Astrocyte of the spinal cord (primary cell): ENCODE data around the gene FAU.

Experiments used
- DNase-seq: peaks from one replicate; pipeline ENCODE4 v3.0.0; 2011; ENCODE audit warnings: low read depth, low spot score
- H3K4me3 ChIP-seq: 2 replicates; pipeline ENCODE4 v1.5.1; 2011; ENCODE audit warnings: low read depth, mild to moderate bottlenecking, low read length, moderate library complexity
- in situ Hi-C: cut with HindIII; loops from 2 replicates; pipeline ENCODE4 v1.10.0; 2017; ENCODE audit warnings: low sequenced_read_pairs
- TF ChIP-seq, protein P1 (sequence below): IDR thresholded peaks from 2 replicates; pipeline ENCODE4 v1.5.1; 2012; ENCODE audit warnings: low read depth, mild to moderate bottlenecking, low read length, inconsistent platforms

FAU gene

DNA sequence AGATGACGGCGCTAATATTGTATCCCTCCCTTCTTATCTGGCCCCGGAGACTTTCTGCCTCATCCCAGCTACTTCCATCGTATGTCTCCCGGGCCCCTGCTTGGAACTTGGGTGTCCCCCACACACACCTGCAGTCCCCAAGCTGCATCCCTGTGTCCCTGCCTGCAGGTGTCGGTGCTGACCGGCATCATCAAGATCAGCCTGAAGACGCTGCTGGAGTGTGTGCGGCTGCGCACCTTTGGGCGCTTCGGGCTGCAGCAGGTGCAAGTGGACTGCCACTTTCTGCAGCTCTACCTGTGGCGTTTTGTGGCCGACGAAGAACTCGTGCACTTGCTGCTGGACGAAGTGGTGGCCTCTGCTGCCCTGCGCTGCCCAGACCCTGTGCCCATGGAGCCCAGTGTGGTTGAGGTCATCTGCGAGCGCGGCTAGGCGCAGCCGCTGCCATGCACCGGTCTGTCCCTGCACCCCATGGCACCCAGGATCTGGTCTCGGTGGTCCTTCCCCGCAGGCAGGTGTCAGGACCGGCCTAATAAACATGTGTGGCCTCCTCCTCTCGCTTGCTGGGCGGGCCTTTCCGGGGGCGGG is 10.7 kb downstream of the FAU start:
- no peak for DNase-seq
- TF ChIP-seq, protein P1, sequence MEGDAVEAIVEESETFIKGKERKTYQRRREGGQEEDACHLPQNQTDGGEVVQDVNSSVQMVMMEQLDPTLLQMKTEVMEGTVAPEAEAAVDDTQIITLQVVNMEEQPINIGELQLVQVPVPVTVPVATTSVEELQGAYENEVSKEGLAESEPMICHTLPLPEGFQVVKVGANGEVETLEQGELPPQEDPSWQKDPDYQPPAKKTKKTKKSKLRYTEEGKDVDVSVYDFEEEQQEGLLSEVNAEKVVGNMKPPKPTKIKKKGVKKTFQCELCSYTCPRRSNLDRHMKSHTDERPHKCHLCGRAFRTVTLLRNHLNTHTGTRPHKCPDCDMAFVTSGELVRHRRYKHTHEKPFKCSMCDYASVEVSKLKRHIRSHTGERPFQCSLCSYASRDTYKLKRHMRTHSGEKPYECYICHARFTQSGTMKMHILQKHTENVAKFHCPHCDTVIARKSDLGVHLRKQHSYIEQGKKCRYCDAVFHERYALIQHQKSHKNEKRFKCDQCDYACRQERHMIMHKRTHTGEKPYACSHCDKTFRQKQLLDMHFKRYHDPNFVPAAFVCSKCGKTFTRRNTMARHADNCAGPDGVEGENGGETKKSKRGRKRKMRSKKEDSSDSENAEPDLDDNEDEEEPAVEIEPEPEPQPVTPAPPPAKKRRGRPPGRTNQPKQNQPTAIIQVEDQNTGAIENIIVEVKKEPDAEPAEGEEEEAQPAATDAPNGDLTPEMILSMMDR, result no peak
- no peak overlapping the region for H3K4me3 ChIP-seq
- in situ Hi-C loops, result no loop called here

DNA sequence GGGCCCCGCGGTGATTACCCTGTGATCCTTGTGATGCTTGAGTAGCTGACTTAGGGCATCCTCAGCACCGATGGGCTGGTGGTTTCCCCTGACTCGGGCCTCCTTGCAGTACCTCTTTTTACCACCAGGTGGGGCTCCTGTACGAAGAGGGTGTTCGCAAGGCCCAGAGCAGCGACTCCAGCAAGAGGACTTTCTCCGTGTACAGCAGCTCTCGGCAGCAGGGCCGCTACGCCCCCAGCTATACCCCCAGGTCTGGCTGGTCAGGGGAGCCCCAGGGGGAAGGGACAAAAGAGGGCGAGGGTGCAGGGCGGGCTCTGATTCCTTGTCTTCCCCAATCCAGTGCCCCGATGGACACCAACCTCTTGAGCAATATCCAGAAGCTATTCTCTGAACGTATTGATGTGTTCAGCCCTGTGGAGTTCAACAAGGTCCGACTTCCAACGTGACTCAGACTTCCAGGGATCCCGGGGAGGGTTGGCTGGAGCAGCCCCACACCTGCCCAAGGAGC is 11.5 kb downstream of the FAU start:
- DNase-seq, result peak; percentile 78
- H3K4me3 ChIP-seq, result no peak overlapping the region
- in situ Hi-C loops, result no loop called here
- TF ChIP-seq, protein P1, result peak; percentile 98

DNA sequence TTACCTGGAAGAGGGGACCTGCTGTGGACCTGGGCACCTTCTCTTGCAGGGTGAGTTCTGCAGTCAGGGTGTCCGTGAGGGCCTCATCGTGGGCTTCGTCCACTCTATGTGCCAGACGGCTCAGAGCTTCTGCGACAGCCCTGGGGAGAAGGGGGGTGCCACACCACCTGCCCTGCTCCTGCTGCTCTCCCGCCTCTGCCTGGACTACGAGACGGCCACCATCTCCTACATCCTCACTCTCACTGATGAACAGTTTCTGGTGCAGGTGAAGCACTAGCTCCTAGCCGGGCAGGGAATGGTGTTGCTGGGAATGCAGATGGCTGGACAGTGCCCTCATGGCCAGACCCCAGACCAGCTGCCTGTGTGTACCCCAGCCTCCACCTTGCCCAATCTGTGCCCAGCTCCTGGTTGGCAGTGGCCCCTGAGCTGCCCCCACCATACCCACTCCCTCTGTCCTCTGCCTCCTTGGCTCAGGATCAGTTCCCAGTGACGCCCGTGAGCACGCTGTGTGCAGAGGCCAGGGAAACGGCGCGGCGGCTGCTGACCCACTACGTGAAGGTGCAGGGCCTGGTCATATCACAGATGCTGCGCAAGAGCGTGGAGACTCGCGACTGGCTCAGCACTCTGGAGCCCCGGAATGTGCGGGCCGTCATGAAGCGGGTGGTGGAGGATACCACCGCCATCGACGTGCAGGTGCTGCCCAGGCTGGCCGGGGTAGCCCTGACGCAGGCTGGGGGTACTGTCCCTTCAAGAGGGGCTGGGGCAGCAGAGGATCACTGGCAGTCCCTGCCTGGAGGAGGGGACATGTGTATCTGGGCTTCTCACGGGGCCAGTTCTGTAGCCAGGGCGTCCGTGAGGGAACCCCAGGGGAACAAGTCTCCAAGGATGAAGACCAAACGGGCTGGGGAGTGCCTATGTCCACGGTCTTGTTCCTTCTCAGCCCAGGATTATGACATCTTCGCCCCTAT is 12.4 kb downstream of the FAU start:
- TF ChIP-seq, protein P1, result no peak
- in situ Hi-C loops, result no loop called here
- no peak for DNase-seq
- no peak overlapping the region for H3K4me3 ChIP-seq

DNA sequence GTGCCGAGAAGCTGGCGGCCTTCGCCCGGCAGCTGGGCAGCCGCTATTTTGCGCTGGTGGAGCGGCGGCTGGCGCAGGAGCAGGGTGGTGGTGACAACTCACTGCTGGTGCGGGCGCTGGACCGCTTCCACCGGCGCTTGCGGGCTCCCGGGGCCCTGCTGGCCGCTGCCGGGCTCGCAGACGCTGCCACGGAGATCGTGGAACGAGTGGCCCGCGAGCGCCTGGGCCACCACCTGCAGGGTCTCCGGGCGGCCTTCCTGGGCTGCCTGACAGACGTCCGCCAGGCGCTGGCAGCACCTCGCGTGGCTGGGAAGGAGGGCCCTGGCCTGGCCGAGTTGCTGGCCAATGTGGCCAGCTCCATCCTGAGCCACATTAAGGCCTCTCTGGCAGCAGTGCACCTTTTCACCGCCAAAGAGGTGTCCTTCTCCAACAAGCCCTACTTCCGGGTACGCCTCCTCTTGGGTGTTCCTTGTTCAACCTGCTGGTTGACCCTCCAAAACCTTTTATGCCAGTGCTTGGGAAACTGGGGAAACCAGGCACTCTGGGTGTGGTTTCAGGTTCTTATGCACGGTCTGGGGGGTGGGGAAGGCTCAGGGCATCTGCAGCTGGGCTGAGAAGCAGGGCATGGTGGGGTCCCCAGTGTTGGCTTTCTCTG is 13.3 kb downstream of the FAU start:
- no peak for DNase-seq
- H3K4me3 ChIP-seq, result no peak overlapping the region
- in situ Hi-C loops, result no loop called here
- TF ChIP-seq, protein P1, result no peak

DNA sequence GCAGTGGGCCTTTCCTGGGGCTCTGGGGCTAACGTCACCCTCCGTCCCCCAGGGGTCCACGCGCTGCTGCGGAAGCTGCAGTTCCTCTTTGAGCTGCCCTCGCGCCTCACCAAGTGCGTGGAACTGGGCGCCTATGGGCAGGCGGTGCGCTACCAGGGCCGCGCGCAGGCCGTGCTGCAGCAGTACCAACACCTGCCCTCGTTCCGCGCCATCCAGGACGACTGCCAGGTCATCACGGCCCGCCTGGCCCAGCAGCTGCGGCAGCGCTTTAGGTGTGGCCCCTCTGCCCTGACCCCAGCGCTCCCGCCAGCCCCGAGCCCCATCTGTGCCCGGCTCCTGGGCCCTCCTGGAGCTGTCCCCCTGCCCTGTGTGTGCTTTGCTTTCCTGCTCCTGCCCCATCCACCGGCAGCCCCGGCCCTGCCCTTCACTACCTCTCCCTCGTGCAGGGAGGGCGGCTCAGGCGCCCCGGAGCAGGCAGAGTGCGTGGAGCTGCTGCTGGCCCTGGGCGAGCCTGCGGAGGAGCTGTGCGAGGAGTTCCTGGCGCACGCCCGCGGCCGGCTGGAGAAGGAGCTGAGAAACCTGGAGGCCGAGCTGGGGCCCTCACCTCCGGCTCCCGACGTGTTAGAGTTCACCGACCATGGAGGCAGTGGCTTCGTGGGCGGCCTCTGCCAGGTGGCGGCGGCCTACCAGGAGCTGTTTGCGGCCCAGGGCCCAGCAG is 14.0 kb downstream of the FAU start:
- DNase-seq, result no peak
- in situ Hi-C loops, result no loop called here
- TF ChIP-seq, protein P1, result no peak
- no peak overlapping the region for H3K4me3 ChIP-seq

DNA sequence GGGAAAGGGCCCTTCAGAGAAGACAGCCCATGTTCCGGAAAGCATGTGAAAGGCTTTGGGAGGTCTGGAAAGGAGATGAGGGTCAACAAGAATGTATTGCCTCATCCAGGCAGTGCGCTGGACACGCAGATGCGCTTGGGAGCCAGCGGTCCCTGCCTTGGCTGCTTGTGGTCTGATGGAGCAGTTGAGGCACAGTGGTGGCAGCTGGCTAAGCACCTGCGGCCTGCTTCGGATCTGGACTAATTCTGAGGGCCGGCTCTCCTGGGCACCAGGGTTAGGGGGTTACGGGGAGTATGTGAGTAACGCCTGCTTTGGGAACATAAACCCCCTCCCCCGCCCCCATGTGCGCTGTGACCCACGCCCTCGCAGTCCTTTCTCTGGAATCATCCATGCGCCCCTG is 14.9 kb downstream of the FAU start:
- no peak overlapping the region for H3K4me3 ChIP-seq
- TF ChIP-seq, protein P1, result no peak
- in situ Hi-C loops, result no loop called here
- DNase-seq, result no peak
